HepG2 (cell line): ENCODE data around the gene SYNPR. TPM values are rescaled to one million over a fixed set of nuclear protein-coding genes. Genes with fewer than 3 reads are reported as not detected.

ENCODE experiments used
- ATAC-seq: fragments of 200-7000 bp; cut with Tn5 transposase; 3 replicates; pipeline ENCODE4 v1.9.1; 2020; ENCODE audit warnings: mild to moderate bottlenecking, moderate library complexity
- BruUV-seq: library from RNA; stranded (reverse); fragments of 400-500 nt; replicated peaks from 2 replicates; lab custom pipeline; 2021; lab: Mats Ljungman, UMichigan
- CTCF ChIA-PET: fragments of 300-600 bp; formaldehyde crosslinking; extraction: SDS; loops from one replicate; lab custom pipeline; 2021; ENCODE audit warnings: low total read pairs, inconsistent platforms, low intra/inter-chr PET ratio; lab: Yijun Ruan, JAX
- POLR2A ChIA-PET: fragments of 350-600 bp; sonication (Branson Sonifier 250); formaldehyde crosslinking; loops from one replicate; lab custom pipeline; 2020; ENCODE audit warnings: antibody characterized with exemption, inconsistent platforms; lab: Yijun Ruan, JAX
- DNase-seq: peaks from one replicate; pipeline ENCODE4 v3.0.0-alpha.2; 2015; ENCODE audit warnings: low spot score
- FAIRE-seq: peaks from 3 replicates; lab custom pipeline; 2011; peaks lifted over from hg19 to GRCh38; lab: Jason Lieb, UNC
- H2AFZ ChIP-seq: one replicate; pipeline ENCODE4 v1.6.1; 2011; ENCODE audit warnings: low read length, inconsistent platforms
- H3K27ac ChIP-seq: fragments of 300-600 bp; 3 replicates; pipeline ENCODE4 v1.8.0; 2011; ENCODE audit warnings: mixed run types, mild to moderate bottlenecking, mixed read lengths, low read length, inconsistent platforms; ENCODE audit not compliant: insufficient read depth; ENCODE audit errors: extremely low read length
- H3K27me3 ChIP-seq, 2 experiments: fragments of 200-600 bp in 1 of 2; 2 replicates in 1 of 2; 3 replicates in 1 of 2; pipeline versions ENCODE4 v1.6.0 to v1.8.0; 2011; ENCODE audit warnings: low read length in 2 of 2, mild to moderate bottlenecking in 2 of 2, moderate library complexity in 2 of 2, inconsistent platforms in 1 of 2; ENCODE audit not compliant: insufficient read depth in 2 of 2, control insufficient read depth in 1 of 2
- H3K36me3 ChIP-seq, 2 experiments: fragments of 200-600 bp in 1 of 2; replicated peaks in 1 of 2; 2 replicates in 1 of 2; 3 replicates in 1 of 2; pipeline versions ENCODE4 v1.5.1 to v1.8.0; 2011; ENCODE audit warnings: low read length in 2 of 2, inconsistent platforms in 1 of 2; ENCODE audit not compliant: insufficient read depth in 2 of 2, control insufficient read depth in 1 of 2
- H3K4me1 ChIP-seq: 2 replicates; pipeline ENCODE4 v1.5.1; 2012; ENCODE audit warnings: low read length, inconsistent platforms; ENCODE audit not compliant: insufficient read depth
- H3K4me2 ChIP-seq: 2 replicates; pipeline ENCODE4 v1.6.0; 2011; ENCODE audit warnings: low read depth, low read length, inconsistent platforms
- H3K4me3 ChIP-seq, 3 experiments: fragments of 200-600 bp in 1 of 3; sonication (generic), shearing (Covaris generic) in 1 of 3; replicated peaks in 1 of 3; 2 replicates each; pipeline ENCODE4 v1.5.1; 2011 to 2016; ENCODE audit warnings: low read length in 3 of 3, inconsistent platforms in 2 of 3, low read depth in 2 of 3, mild to moderate bottlenecking in 2 of 3, control low read depth in 1 of 3, mixed read lengths in 1 of 3; ENCODE audit not compliant: insufficient read depth in 1 of 3
- H3K79me2 ChIP-seq: one replicate; pipeline ENCODE4 v1.6.1; 2011; ENCODE audit warnings: low read length, inconsistent platforms; ENCODE audit not compliant: insufficient read depth
- H3K9ac ChIP-seq: 2 replicates; pipeline ENCODE4 v1.6.0; 2011; ENCODE audit warnings: mild to moderate bottlenecking, low read depth, low read length, inconsistent platforms; ENCODE audit not compliant: insufficient read depth
- H3K9me3 ChIP-seq: 2 replicates; pipeline ENCODE4 v1.5.1; 2012; ENCODE audit warnings: mild to moderate bottlenecking, low read length
- H4K20me1 ChIP-seq: 2 replicates; pipeline ENCODE4 v1.6.0; 2011; ENCODE audit warnings: inconsistent platforms, mild to moderate bottlenecking, low read length, moderate library complexity; ENCODE audit not compliant: insufficient read depth
- CHD2 ChIP-seq: IDR thresholded peaks from 2 replicates; pipeline ENCODE4 v1.6.1; 2011; ENCODE audit warnings: low read depth, low read length, improper control_type of control experiment
- MTA3 ChIP-seq: sonication (generic); formaldehyde crosslinking; IDR thresholded peaks from 2 replicates; pipeline ENCODE4 v1.4.0; 2020; ENCODE audit warnings: missing genetic modification reagents
- RFX5 ChIP-seq: IDR thresholded peaks from 2 replicates; pipeline ENCODE4 v1.6.1; 2011; ENCODE audit warnings: low read depth, low read length, improper control_type of control experiment
- THAP8 ChIP-seq: sonication (generic); formaldehyde crosslinking; IDR thresholded peaks from 2 replicates; pipeline ENCODE4 v1.5.1; 2020; ENCODE audit warnings: missing genetic modification reagents, mild to moderate bottlenecking, borderline replicate concordance
- ZHX1 ChIP-seq: sonication (generic); formaldehyde crosslinking; IDR thresholded peaks from 2 replicates; pipeline ENCODE4 v1.8.1; 2022; ENCODE audit warnings: low read depth, mild to moderate bottlenecking, missing genetic modification reagents
- ZNF251 ChIP-seq: sonication (generic); formaldehyde crosslinking; IDR thresholded peaks from 2 replicates; pipeline ENCODE4 v1.9.0; 2021; ENCODE audit warnings: mild to moderate bottlenecking, missing genetic modification reagents
- ZNF335 ChIP-seq: sonication (generic); formaldehyde crosslinking; IDR thresholded peaks from 2 replicates; pipeline ENCODE4 v1.4.0; 2020; ENCODE audit warnings: missing genetic modification reagents
- ZNF337 ChIP-seq: sonication (generic); formaldehyde crosslinking; IDR thresholded peaks from 2 replicates; pipeline ENCODE4 v1.5.1; 2020; ENCODE audit warnings: missing genetic modification reagents, low read depth, mild to moderate bottlenecking, borderline replicate concordance
- WGBS: methylation state at CpG from one replicate; pipeline ENCODE4 v1.1.6; 2017; ENCODE audit warnings: low lambda C conversion rate; 5-methylcytosine and 5-hydroxymethylcytosine counted together
- in situ Hi-C: cut with HindIII; loops from 2 replicates; pipeline ENCODE4 v1.10.0; 2017; ENCODE audit warnings: low pct_unique_long_range_greater_than_20kb; ENCODE audit not compliant: extremely low pct_ligation_motif_present
- intact Hi-C: fragments of 100-400 bp; cut with micrococcal nuclease; formaldehyde crosslinking; loops from one replicate; pipeline ENCODE4 v1.10.0; 2022; ENCODE audit not compliant: unreplicated experiment
- polyA plus RNA-seq, 8 experiments: library from polyadenylated mRNA; depleted of rRNA in 3 of 8; stranded (reverse) in 7 of 8; unstranded in 1 of 8; fragments of >200 nt; fragmentation: Illumina TruSeq in 4 of 8; extraction: Trizol in 4 of 8; gene quantifications; 2 replicates each; pipeline versions ENCODE4 v1.2.1 to v1.2.3, GENCODE V29; 2011 to 2016; ENCODE audit warnings: low read depth in 4 of 8, missing spikeins in 1 of 8, mixed read lengths in 1 of 8; ENCODE audit not compliant: insufficient read depth in 1 of 8
- total RNA-seq, 5 experiments: library from RNA; depleted of rRNA; stranded (reverse); fragments of >200 nt; fragmentation: Illumina TruSeq; extraction: Trizol; gene quantifications; 2 replicates each; pipeline ENCODE4 v1.2.3, GENCODE V29; 2016; ENCODE audit warnings: low read depth in 1 of 5
- TF ChIP-seq, protein P1 (sequence below), 2 experiments: sonication (generic) in 1 of 2; formaldehyde crosslinking in 1 of 2; IDR thresholded peaks; 2 replicates each; pipeline versions ENCODE4 v1.5.1 to v1.6.1; 2011 to 2020; ENCODE audit warnings: borderline replicate concordance in 1 of 2, low read depth in 1 of 2, low read length in 1 of 2, mild to moderate bottlenecking in 1 of 2, missing genetic modification reagents in 1 of 2, moderate library complexity in 1 of 2
- TF ChIP-seq, protein P2 (sequence below): sonication (generic); formaldehyde crosslinking; IDR thresholded peaks from one replicate; pipeline ENCODE4 v1.5.1; 2020; ENCODE audit warnings: mild to moderate bottlenecking, missing genetic modification reagents; ENCODE audit errors: not compliant biosample characterization

SYNPR gene
- total and polyA plus RNA-seq, 2 of the 13 experiments (the other 11 are each of a cell fraction or from before 2014, with no cell fraction given): 0.04 TPM; not detected in 1

- Histone ChIP-seq H3K4me1 (peaks cover 7% of the 10 kb centered on the region), H2AFZ (no peak overlapping the region), H3K27ac (no peak overlapping the region), H3K36me3 (no peaks in the 10 kb centered on the region), H3K4me3 (no peak overlapping the region), H4K20me1 (no peaks in the 10 kb centered on the region), H3K27me3 (peaks cover 0 to 1% of the 10 kb centered on the region in 2 experiments; a peak in 1 of 5 replicates), H3K9me3 (no peaks in the 10 kb centered on the region), H3K4me2 (no peak overlapping the region), H3K9ac (no peak overlapping the region), H3K79me2 (no peaks in the 10 kb centered on the region)
- WGBS: 45% methylated on average over 2 of the region's 2 CpGs
- no peak for FAIRE-seq
- POLR2A ChIA-PET: no interaction called here
- in situ Hi-C loops (no loop called here), intact Hi-C loops (no loop called here)
- no TSS peak for BruUV-seq
- no peak for ATAC-seq
- CTCF ChIA-PET: no interaction called here
- DNase-seq: no peak
- TF ChIP-seq, protein P1, sequence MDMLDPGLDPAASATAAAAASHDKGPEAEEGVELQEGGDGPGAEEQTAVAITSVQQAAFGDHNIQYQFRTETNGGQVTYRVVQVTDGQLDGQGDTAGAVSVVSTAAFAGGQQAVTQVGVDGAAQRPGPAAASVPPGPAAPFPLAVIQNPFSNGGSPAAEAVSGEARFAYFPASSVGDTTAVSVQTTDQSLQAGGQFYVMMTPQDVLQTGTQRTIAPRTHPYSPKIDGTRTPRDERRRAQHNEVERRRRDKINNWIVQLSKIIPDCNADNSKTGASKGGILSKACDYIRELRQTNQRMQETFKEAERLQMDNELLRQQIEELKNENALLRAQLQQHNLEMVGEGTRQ (IDR thresholded peaks at IDR 0.05; ENCODE audit: low read depth, low read length): no peak
- TF ChIP-seq, protein P1 (CRISPR knock-in tag; IDR thresholded peaks at IDR 0.05; ENCODE audit: borderline replicate concordance): no peak
- TF ChIP-seq, protein P2, sequence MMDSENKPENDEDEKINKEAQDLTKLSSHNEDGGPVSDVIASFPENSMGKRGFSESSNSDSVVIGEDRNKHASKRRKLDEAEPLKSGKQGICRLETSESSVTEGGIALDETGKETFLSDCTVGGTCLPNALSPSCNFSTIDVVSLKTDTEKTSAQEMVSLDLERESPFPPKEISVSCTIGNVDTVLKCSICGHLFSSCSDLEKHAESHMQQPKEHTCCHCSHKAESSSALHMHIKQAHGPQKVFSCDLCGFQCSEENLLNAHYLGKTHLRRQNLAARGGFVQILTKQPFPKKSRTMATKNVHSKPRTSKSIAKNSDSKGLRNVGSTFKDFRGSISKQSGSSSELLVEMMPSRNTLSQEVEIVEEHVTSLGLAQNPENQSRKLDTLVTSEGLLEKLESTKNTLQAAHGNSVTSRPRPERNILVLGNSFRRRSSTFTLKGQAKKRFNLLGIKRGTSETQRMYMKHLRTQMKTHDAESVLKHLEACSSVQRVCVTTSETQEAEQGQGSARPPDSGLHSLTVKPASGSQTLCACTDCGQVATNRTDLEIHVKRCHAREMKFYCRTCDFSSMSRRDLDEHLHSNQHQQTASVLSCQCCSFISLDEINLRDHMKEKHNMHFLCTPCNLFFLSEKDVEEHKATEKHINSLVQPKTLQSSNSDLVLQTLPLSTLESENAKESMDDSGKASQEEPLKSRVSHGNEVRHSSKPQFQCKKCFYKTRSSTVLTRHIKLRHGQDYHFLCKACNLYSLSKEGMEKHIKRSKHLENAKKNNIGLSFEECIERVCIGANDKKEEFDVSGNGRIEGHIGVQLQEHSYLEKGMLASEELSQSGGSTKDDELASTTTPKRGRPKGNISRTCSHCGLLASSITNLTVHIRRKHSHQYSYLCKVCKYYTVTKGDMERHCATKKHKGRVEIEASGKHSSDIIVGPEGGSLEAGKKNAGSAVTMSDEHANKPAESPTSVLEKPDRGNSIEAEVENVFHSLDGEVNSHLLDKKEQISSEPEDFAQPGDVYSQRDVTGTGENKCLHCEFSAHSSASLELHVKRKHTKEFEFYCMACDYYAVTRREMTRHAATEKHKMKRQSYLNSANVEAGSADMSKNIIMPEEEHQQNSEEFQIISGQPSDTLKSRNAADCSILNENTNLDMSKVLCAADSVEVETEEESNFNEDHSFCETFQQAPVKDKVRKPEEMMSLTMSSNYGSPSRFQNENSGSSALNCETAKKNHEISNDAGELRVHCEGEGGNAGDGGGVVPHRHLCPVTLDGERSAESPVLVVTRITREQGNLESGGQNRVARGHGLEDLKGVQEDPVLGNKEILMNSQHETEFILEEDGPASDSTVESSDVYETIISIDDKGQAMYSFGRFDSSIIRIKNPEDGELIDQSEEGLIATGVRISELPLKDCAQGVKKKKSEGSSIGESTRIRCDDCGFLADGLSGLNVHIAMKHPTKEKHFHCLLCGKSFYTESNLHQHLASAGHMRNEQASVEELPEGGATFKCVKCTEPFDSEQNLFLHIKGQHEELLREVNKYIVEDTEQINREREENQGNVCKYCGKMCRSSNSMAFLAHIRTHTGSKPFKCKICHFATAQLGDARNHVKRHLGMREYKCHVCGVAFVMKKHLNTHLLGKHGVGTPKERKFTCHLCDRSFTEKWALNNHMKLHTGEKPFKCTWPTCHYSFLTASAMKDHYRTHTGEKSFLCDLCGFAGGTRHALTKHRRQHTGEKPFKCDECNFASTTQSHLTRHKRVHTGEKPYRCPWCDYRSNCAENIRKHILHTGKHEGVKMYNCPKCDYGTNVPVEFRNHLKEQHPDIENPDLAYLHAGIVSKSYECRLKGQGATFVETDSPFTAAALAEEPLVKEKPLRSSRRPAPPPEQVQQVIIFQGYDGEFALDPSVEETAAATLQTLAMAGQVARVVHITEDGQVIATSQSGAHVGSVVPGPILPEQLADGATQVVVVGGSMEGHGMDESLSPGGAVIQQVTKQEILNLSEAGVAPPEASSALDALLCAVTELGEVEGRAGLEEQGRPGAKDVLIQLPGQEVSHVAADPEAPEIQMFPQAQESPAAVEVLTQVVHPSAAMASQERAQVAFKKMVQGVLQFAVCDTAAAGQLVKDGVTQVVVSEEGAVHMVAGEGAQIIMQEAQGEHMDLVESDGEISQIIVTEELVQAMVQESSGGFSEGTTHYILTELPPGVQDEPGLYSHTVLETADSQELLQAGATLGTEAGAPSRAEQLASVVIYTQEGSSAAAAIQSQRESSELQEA: no peak
- no peak for TF ChIP-seq ZNF337 (CRISPR knock-in tag)
- no peak for TF ChIP-seq RFX5
- no peak for TF ChIP-seq MTA3
- TF ChIP-seq ZNF335 (CRISPR knock-in tag): no peak
- TF ChIP-seq ZNF251: no peak
- TF ChIP-seq CHD2: no peak
- TF ChIP-seq THAP8 (CRISPR knock-in tag): no peak
- no peak for TF ChIP-seq ZHX1 (CRISPR knock-in tag)
These were observed 201.5 kb downstream of the SYNPR start for GRCh38 chr3:63479661-63480035.
